WTC11 (cell line): ENCODE results near the gene GSS. TPM values are rescaled to one million over a fixed set of nuclear protein-coding genes. Genes with fewer than 3 reads are reported as not detected.
"Not testable (repeated sequence)": the region's sequence is repeated elsewhere in the genome, so short reads cannot be mapped to it uniquely, and the experiment has no call there.

ENCODE experiments used
- ATAC-seq: fragments of 200-7000 bp; cut with Tn5 transposase; 2 replicates; pipeline ENCODE4 v1.10.0; 2021; ENCODE audit warnings: mild to moderate bottlenecking, moderate library complexity
- CTCF ChIA-PET: fragments of 300-600 bp; sonication (Branson Sonifier 250); formaldehyde crosslinking; loops from one replicate; lab custom pipeline; 2021; ENCODE audit warnings: antibody characterized with exemption; lab: Charles Lee
- POLR2A ChIA-PET: fragments of 350-600 bp; sonication (Branson Sonifier 250); formaldehyde crosslinking; loops from one replicate; lab custom pipeline; 2021; ENCODE audit warnings: antibody characterized with exemption; lab: Charles Lee
- DNase-seq: peaks from one replicate; pipeline ENCODE4 v3.0.0; 2021; ENCODE audit warnings: low spot score
- H3K27ac Mint-ChIP-seq: 2 replicates; pipeline ENCODE4 v1.8.0; 2021; ENCODE audit warnings: mixed read lengths
- H3K27me3 Mint-ChIP-seq: 2 replicates; pipeline ENCODE4 v1.8.0; 2021; ENCODE audit warnings: low read depth, mild to moderate bottlenecking, moderate library complexity, mixed read lengths
- H3K36me3 Mint-ChIP-seq: 2 replicates; pipeline ENCODE4 v1.8.0; 2021; ENCODE audit warnings: mixed read lengths
- H3K4me1 Mint-ChIP-seq: 2 replicates; pipeline ENCODE4 v1.8.0; 2022; ENCODE audit warnings: mixed read lengths
- H3K4me3 Mint-ChIP-seq: 2 replicates; pipeline ENCODE4 v1.8.0; 2021; ENCODE audit warnings: mild to moderate bottlenecking, moderate library complexity, mixed read lengths
- H3K9me3 Mint-ChIP-seq: 2 replicates; pipeline ENCODE4 v1.8.0; 2021; ENCODE audit warnings: mixed read lengths
- CBFB ChIP-seq: sonication (generic); formaldehyde crosslinking; IDR thresholded peaks from 2 replicates; pipeline ENCODE4 v1.8.1; 2022; ENCODE audit warnings: mild to moderate bottlenecking, low read depth, missing genetic modification reagents
- CDX4 ChIP-seq: fragments of 250-450 bp; sonication (Bioruptor Pico); IDR thresholded peaks from 2 replicates; pipeline ENCODE4 v1.9.0; 2021; ENCODE audit warnings: moderate library complexity, mild to moderate bottlenecking, inconsistent platforms, borderline replicate concordance
- ELF4 ChIP-seq: sonication (generic); formaldehyde crosslinking; IDR thresholded peaks from 2 replicates; pipeline ENCODE4 v1.8.1; 2022; ENCODE audit warnings: low read depth, mild to moderate bottlenecking, moderate library complexity, missing genetic modification reagents
- ETV6 ChIP-seq: sonication (generic); formaldehyde crosslinking; IDR thresholded peaks from 2 replicates; pipeline ENCODE4 v1.8.1; 2022; ENCODE audit warnings: mild to moderate bottlenecking, missing genetic modification reagents
- GTF2I ChIP-seq: fragments of 250-450 bp; sonication (Bioruptor Pico); conservative IDR thresholded peaks from 2 replicates; pipeline ENCODE4 v1.4.0; 2021; ENCODE audit warnings: mild to moderate bottlenecking
- HMGXB4 ChIP-seq: sonication (generic); formaldehyde crosslinking; IDR thresholded peaks from 2 replicates; pipeline ENCODE4 v1.8.1; 2023; ENCODE audit warnings: mild to moderate bottlenecking, moderate library complexity, missing genetic modification reagents
- IRF2 ChIP-seq: sonication (generic); formaldehyde crosslinking; IDR thresholded peaks from 2 replicates; pipeline ENCODE4 v1.8.0; 2022; ENCODE audit warnings: low read depth, missing genetic modification reagents, borderline replicate concordance
- MLX ChIP-seq: sonication (generic); formaldehyde crosslinking; IDR thresholded peaks from 2 replicates; pipeline ENCODE4 v1.8.1; 2023; ENCODE audit warnings: mild to moderate bottlenecking, missing genetic modification reagents, moderate library complexity
- NR2C2 ChIP-seq: sonication (generic); formaldehyde crosslinking; IDR thresholded peaks from 2 replicates; pipeline ENCODE4 v1.8.0; 2022; ENCODE audit warnings: mild to moderate bottlenecking, missing genetic modification reagents
- PRDM15 ChIP-seq: sonication (generic); formaldehyde crosslinking; IDR thresholded peaks from 2 replicates; pipeline ENCODE4 v1.8.0; 2022; ENCODE audit warnings: missing genetic modification reagents
- RELA ChIP-seq: sonication (generic); formaldehyde crosslinking; IDR thresholded peaks from 2 replicates; pipeline ENCODE4 v1.8.1; 2022; ENCODE audit warnings: missing genetic modification reagents, mild to moderate bottlenecking, borderline replicate concordance
- SMAD3 ChIP-seq: sonication (generic); formaldehyde crosslinking; IDR thresholded peaks from 2 replicates; pipeline ENCODE4 v1.8.0; 2022; ENCODE audit warnings: missing genetic modification reagents, mild to moderate bottlenecking, borderline replicate concordance
- TCF7 ChIP-seq: sonication (generic); formaldehyde crosslinking; IDR thresholded peaks from 2 replicates; pipeline ENCODE4 v1.8.0; 2022; ENCODE audit warnings: mild to moderate bottlenecking, low read depth, missing genetic modification reagents, moderate library complexity
- ZNF121 ChIP-seq: sonication (generic); formaldehyde crosslinking; IDR thresholded peaks from 2 replicates; pipeline ENCODE4 v1.8.0; 2023; ENCODE audit warnings: missing genetic modification reagents
- ZNF232 ChIP-seq: sonication (generic); formaldehyde crosslinking; IDR thresholded peaks from 2 replicates; pipeline ENCODE4 v1.8.0; 2022; ENCODE audit warnings: mild to moderate bottlenecking, missing genetic modification reagents
- ZNF512 ChIP-seq: sonication (generic); formaldehyde crosslinking; IDR thresholded peaks from 2 replicates; pipeline ENCODE4 v1.8.1; 2022; ENCODE audit warnings: missing genetic modification reagents, borderline replicate concordance
- total RNA-seq: library from RNA; stranded (reverse); gene quantifications from 3 replicates; pipeline ENCODE4 v1.2.3, GENCODE V29; 2021
- TF ChIP-seq, protein P1 (sequence below): sonication (generic); formaldehyde crosslinking; IDR thresholded peaks from 2 replicates; pipeline ENCODE4 v1.8.1; 2023; ENCODE audit warnings: mild to moderate bottlenecking, missing genetic modification reagents, moderate library complexity
- TF ChIP-seq, protein P2 (sequence below): sonication (generic); formaldehyde crosslinking; IDR thresholded peaks from 2 replicates; pipeline ENCODE4 v1.8.1; 2022; ENCODE audit warnings: low read depth, missing genetic modification reagents, borderline replicate concordance

The GSS gene
- total RNA-seq, 1 experiment from 2014 or later: 47.3 TPM

- H3K4me1 Mint-ChIP-seq: peaks cover 5% of the 10 kb centered on the region; the same call in 1 of the 2 replicates
- ATAC-seq (no peak), DNase-seq (no peak)
- H3K9me3 Mint-ChIP-seq: no peaks in the 10 kb centered on the region
- H3K27ac Mint-ChIP-seq: no peak overlapping the region
- H3K36me3 Mint-ChIP-seq: peaks cover 17% of the 10 kb centered on the region; the same call in 1 of the 2 replicates
- CTCF ChIA-PET: no interaction called here
- TF ChIP-seq, protein P1, sequence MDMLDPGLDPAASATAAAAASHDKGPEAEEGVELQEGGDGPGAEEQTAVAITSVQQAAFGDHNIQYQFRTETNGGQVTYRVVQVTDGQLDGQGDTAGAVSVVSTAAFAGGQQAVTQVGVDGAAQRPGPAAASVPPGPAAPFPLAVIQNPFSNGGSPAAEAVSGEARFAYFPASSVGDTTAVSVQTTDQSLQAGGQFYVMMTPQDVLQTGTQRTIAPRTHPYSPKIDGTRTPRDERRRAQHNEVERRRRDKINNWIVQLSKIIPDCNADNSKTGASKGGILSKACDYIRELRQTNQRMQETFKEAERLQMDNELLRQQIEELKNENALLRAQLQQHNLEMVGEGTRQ (CRISPR knock-in tag): no peak
- TF ChIP-seq TCF7 (CRISPR knock-in tag) (no peak), IRF2 (CRISPR knock-in tag) (no peak), HMGXB4 (CRISPR knock-in tag) (no peak), ZNF512 (CRISPR knock-in tag) (no peak), NR2C2 (CRISPR knock-in tag) (no peak), MLX (CRISPR knock-in tag) (no peak), GTF2I (CRISPR knock-in tag) (no peak), SMAD3 (CRISPR knock-in tag) (no peak), ETV6 (CRISPR knock-in tag) (no peak), ZNF232 (CRISPR knock-in tag) (no peak), ZNF121 (CRISPR knock-in tag) (no peak), ELF4 (CRISPR knock-in tag) (no peak)
- TF ChIP-seq, protein P2, sequence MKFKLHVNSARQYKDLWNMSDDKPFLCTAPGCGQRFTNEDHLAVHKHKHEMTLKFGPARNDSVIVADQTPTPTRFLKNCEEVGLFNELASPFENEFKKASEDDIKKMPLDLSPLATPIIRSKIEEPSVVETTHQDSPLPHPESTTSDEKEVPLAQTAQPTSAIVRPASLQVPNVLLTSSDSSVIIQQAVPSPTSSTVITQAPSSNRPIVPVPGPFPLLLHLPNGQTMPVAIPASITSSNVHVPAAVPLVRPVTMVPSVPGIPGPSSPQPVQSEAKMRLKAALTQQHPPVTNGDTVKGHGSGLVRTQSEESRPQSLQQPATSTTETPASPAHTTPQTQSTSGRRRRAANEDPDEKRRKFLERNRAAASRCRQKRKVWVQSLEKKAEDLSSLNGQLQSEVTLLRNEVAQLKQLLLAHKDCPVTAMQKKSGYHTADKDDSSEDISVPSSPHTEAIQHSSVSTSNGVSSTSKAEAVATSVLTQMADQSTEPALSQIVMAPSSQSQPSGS: no peak
- no peaks in the 10 kb centered on the region for H3K27me3 Mint-ChIP-seq
- H3K4me3 Mint-ChIP-seq: no peak overlapping the region
- POLR2A ChIA-PET: no interaction called here
These were observed 72.4 kb downstream of the GSS start for GRCh38 chr20:34883087-34883688.

- CTCF ChIA-PET: interaction anchor here (0.7 kb wide), 1 partner anchor 93 kb away, joined by 3 read pairs; no protein-coding TSS in a partner anchor
- peaks cover 17% of the 10 kb centered on the region; the same call in 1 of the 2 replicates for H3K36me3 Mint-ChIP-seq
- H3K4me1 Mint-ChIP-seq: peaks cover 12% of the 10 kb centered on the region
- H3K9me3 Mint-ChIP-seq: no peaks in the 10 kb centered on the region
- no peak for TF ChIP-seq ETV6 (CRISPR knock-in tag)
- no peak for TF ChIP-seq CDX4 (CRISPR knock-in tag)
- TF ChIP-seq RELA (CRISPR knock-in tag): no peak
- TF ChIP-seq PRDM15 (CRISPR knock-in tag): no peak
- TF ChIP-seq TCF7 (CRISPR knock-in tag): no peak
- no peak for TF ChIP-seq CBFB (CRISPR knock-in tag)
- DNase-seq: no peak
- POLR2A ChIA-PET: no interaction called here
- no peak overlapping the region for H3K4me3 Mint-ChIP-seq
- peaks cover 11% of the 10 kb centered on the region for H3K27me3 Mint-ChIP-seq
- ATAC-seq: no peak
- no peak overlapping the region for H3K27ac Mint-ChIP-seq
These were observed 73.9 kb downstream of the GSS start for GRCh38 chr20:34881689-34882088.

- H3K27ac Mint-ChIP-seq, POLR2A ChIA-PET, H3K4me3 Mint-ChIP-seq, H3K9me3 Mint-ChIP-seq, ATAC-seq, DNase-seq: not testable (repeated sequence)
- CTCF ChIA-PET: interaction anchor here (0.6 to 2.5 kb wide), 4 partner anchors 30 to 715 kb away, joined by 3 to 9 read pairs (median 4); partner anchors contain the start of genes GSS and MYH7B
- Mint-ChIP-seq H3K36me3 (peaks cover 17% of the 10 kb centered on the region; the same call in 1 of the 2 replicates), H3K4me1 (peaks cover 12% of the 10 kb centered on the region), H3K27me3 (peaks cover 11% of the 10 kb centered on the region)
These were observed 74.6 kb downstream of the GSS start for GRCh38 chr20:34880971-34881370.
